IPS DF 4.7 (cell line): ENCODE data around the gene NSL1.
"Not testable (repeated sequence)": the region's sequence is repeated elsewhere in the genome, so short reads cannot be mapped to it uniquely, and the experiment has no call there.

Experiments
- DNase-seq: peaks from one replicate; pipeline ENCODE4 v3.0.0-alpha.2; 2013; ENCODE audit warnings: low spot score; ENCODE audit errors: extremely low read depth

The NSL1 gene

DNA sequence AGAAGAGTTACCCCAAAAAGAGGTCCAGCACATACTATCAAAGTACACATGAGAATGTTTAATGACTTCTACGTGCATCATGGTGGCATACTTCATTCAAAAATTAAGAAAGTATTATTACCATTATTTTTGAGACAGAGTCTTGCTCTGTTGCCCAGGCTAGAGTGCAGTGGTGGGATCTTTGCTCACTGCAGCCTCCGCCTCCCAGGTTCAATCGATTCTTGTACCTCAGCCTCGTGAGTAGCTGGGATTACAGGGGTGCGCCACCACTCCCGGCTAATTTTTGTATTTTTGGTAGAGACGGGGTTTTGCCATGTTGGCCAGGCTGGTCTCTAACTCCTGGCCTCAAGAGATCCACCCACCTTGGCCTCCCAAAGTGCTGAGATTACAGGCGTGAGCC, 79.6 kb downstream of the NSL1 start:
- DNase-seq: not testable (repeated sequence)

DNA sequence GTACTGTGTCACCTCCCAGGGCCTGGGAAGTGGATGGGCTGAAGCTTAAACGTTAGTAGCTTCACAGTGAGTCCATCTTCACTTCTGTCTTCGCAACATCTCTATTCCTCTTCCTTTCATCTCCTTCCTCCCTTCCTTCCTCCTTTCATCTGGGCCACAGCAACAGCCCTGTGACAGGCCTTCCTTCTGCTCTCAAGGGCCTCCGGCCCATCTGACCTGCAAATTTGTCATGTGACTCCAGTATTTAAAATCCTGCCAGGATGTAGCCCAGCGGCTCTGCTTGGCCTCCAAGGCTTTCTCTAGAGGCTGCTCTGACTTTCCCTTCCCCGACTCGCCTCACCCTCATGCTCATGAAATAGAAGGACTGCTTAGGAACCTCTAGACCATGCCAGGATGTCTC, 81.0 kb downstream of the NSL1 start:
- no peak for DNase-seq

GRCh38 chr1:212703991-212704564, 87.5 kb downstream of the NSL1 start:
- DNase-seq: no peak

GRCh38 chr1:212702672-212703071, 88.9 kb downstream of the NSL1 start:
- no peak for DNase-seq

DNA sequence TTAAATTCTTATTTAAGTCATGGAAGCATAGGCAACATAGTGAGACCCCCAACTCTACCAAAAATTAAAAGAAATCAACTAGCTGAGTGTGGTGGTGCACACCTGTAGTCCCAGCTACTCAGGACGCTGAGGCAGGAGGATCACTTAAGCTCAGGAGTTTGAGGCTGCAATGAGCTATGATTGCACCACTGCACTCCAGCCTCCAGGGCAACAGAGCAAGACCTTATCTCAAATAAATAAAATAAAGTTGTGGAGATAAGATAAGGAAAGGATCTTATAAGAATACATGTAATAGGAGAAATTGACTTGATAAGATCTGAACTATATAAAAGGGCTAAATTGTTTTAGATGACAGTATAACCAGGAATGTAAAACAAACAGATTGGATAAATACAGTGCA, 89.7 kb downstream of the NSL1 start:
- DNase-seq: no peak

GRCh38 chr1:212700892-212701819, 90.4 kb downstream of the NSL1 start:
- no peak for DNase-seq

GRCh38 chr1:212700223-212700891, 91.2 kb downstream of the NSL1 start:
- DNase-seq: no peak

- DNase-seq: no peak
Observed at GRCh38 chr1:212699625-212700222, 91.9 kb downstream of the NSL1 start, which contains the start of gene BATF3. TSS of gene BATF3 (minus strand) at chr1:212699840. CDS start at chr1:212699762, 78 bp downstream.

- no peak for DNase-seq
Observed at GRCh38 chr1:212699104-212699624, 92.4 kb downstream of the NSL1 start.

GRCh38 chr1:212698467-212699103, 93.0 kb downstream of the NSL1 start:
- no peak for DNase-seq

GRCh38 chr1:212696721-212697331, 94.8 kb downstream of the NSL1 start:
- no peak for DNase-seq

DNA sequence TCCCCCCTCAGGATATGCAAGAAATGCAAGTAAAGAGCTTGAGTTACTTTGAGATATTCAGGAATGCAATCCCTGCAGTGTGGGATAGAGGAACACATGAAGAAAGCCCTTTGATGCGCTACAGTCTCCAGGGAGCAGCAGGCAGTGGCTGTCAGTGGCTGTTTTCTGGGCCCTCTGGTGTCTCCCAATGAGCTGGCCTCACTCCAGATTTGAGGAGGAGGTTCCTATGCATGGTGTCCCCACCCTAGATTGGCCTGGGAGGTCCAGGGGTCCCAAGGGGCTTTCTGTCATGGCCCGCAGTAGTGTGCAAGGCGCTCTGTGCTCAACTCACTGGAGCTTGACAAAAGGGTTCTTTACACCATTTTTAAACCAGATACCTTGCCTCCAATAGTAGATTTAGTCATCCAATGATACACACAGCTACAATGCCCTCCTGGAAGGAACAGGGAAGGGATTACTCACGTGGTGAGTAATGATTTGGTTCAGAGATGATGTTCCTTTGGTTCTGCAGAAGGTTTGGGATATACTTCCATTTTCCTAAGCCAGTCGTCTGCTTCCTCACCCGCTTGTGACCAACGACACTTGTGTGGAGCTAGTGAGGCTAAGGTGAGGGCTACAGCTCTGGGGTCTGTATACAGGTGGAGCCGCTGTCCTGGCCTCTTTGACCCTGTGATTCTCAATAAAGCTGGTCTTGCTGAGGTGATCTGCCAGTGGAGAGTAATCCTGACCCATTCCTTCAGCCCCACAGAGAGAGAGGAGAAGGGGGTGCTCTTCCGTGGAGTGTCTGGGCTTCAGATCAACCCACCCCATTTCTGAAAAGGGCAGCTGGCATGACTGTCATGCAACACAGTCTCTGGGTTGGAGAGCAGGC, 98.6 kb downstream of the NSL1 start:
- DNase-seq: no peak

DNA sequence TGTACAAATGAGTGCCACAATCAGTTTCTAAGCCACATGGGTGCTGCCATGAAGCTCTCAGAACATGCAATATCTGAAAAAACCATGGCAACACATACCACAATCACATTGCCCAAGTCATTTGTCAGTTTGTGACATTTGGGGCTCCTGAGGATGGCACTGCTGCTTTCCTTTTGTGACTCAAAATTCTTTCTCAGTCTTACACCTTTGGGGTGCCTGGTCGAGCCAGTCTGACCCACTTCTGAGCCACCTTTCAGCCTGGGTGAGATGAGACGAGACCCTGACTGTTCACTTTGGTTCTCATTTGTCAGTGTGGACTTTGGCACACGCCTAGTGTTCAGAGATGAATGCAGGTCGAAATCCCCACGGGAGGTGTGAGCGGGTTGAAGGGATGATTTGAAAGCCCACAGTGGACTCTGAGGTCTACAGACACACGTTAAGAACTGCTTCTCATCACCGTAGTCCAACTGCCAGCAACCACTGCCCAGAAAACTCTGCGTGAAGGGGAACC, 100.0 kb downstream of the NSL1 start:
- no peak for DNase-seq

DNA sequence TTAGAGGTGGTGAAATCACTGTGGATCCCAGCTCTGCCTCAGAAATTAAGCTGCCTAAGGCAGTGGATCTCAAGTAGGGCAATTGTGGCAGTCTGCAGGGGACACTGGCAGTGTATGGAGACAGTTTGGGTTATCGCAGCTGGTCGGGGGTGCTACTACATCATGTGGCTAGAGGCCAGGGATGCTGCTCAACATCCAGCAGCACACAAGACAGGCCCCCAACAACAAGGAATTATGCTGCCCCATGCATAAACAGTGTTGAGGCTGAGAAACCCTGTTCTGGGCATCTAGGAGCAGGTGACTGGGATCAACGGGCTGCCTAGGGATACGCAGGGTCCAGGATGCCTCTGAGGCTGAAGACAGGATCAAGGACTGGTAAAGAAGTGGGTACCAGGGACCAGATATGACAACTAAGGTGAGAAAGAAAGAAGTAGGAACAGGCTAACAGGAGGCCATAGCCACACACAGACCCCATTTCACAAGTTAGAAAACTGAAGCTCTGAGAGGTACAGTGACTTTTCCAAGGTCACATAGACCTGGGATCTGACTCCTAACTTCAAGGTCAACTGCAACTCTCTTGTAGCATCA, 100.7 kb downstream of the NSL1 start:
- DNase-seq: no peak

GRCh38 chr1:212689758-212690529, 101.6 kb downstream of the NSL1 start:
- no peak for DNase-seq

DNA sequence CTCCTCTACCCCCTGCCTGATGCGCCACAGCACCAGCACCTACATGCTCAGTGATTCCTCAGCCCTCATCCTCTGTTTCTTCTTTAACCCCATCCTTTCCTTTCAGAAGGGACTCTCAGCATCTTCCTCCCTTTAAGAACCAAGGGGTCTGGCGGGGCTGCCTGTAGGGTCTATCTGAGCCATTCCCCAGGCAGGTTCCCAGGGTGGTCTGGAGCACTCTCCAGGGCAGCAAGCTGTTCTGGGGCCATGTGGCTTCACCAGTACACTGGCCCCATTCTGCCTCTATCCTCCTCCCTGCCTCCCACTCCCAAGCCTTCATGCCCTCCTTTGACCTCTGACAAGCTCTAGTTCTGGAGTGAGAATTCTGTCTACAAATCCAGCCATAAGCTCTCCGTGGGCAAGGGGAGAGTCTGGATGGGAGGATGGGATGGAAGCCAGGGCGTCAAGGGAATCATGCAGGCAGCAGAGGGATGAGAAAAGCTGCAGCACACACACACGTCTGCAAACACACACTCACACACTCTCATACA, 102.3 kb downstream of the NSL1 start:
- no peak for DNase-seq

DNA sequence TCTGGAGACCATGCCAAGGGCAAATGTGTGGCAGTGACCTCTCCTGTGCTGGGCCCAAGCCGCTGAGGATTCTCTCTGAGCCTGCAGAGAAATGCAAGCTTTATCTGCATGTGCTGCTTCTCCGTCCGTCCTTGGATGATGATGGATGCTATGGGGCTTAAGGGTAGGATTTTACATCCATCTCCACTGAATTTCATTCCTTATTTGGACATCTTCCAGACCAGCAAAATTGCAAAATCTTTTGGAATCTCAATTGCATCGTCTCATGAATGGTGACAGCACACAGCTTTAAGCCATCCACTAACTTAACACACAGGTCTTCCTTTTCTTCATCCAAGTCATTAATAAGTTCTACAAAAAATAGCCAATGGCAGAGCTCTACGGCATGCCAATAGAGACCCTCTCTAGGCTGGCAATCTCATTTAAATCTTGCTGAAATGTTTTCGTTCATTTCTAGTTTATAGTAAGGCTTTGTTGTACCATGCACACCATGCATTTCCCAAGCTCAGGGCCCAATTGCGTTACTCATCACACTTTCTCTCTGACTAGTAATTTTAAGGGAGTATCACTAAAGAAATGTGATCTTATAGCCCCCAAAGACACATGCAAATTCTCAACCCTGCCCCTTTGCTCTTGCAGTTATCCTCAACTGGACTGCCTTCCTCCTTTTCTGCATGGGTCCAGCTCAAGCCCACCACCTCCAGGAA, 103.1 kb downstream of the NSL1 start:
- no peak for DNase-seq
